ENCODE results near the gene MYO9B. TPM values are rescaled to one million over a fixed set of nuclear protein-coding genes. Genes with fewer than 3 reads are reported as not detected.

The MYO9B gene
- total RNA-seq, 1 experiment from 2014 or later, result 85.4 TPM

GRCh38 chr19:17052439-17052838 is 23.1 kb upstream of the MYO9B start:
- peak; percentile 68 for DNase-seq (ENCODE audit: low spot score)
- no peaks in the 10 kb centered on the region for H3K4me1 ChIP-seq (ENCODE audit: insufficient read depth, low read length, poor library complexity, severe bottlenecking)
- ChIA-PET CTCF (interaction anchor here (1.0 to 1.3 kb wide), 2 partner anchors 273 to 338 kb away, joined by 3 read pairs; no protein-coding TSS in a partner anchor), POLR2A (ENCODE audit: low non-redundant PET) (interaction anchor here (0.6 kb wide), 1 partner anchor 497 kb away, joined by 3 read pairs; no protein-coding TSS in a partner anchor)
- no peaks in the 10 kb centered on the region for H3K9me3 ChIP-seq (ENCODE audit: low read depth, low read length, poor library complexity, severe bottlenecking)
- BruUV-seq (replicated peaks), result no TSS peak
- intact Hi-C loops (cut with micrococcal nuclease; ENCODE audit: unreplicated experiment), result loop anchor here (2.0 kb wide), 1 partner anchor 274 kb away; no protein-coding TSS in a partner anchor
- H3K36me3 ChIP-seq (ENCODE audit: insufficient read depth, low read length, poor library complexity, severe bottlenecking), result peaks cover 51% of the 10 kb centered on the region
- H3K27ac ChIP-seq (ENCODE audit: low read depth, low read length, poor library complexity, severe bottlenecking), result no peak overlapping the region
- no peaks in the 10 kb centered on the region for H3K27me3 ChIP-seq (replicated peaks; ENCODE audit: insufficient read depth, low read depth, low read length, poor library complexity)
- no peak overlapping the region for H3K4me3 ChIP-seq (ENCODE audit: low read depth, low read length, poor library complexity, severe bottlenecking)
- TF ChIP-seq EZH2 (IDR thresholded peaks at IDR 0.05; ENCODE audit: borderline replicate concordance, low read depth, low read length, poor library complexity, severe bottlenecking) (no peak), CTCF (conservative IDR thresholded peaks at IDR 0.05; ENCODE audit: low read depth, low read length) (peak; percentile 61)

- Histone ChIP-seq H3K4me1 (ENCODE audit: insufficient read depth, low read length, poor library complexity, severe bottlenecking) (no peaks in the 10 kb centered on the region), H3K4me3 (ENCODE audit: low read depth, low read length, poor library complexity, severe bottlenecking) (no peak overlapping the region), H3K36me3 (ENCODE audit: insufficient read depth, low read length, poor library complexity, severe bottlenecking) (peaks cover 63% of the 10 kb centered on the region), H3K9me3 (ENCODE audit: low read depth, low read length, poor library complexity, severe bottlenecking) (peaks cover 10% of the 10 kb centered on the region), H3K27ac (ENCODE audit: low read depth, low read length, poor library complexity, severe bottlenecking) (no peak overlapping the region), H3K27me3 (replicated peaks; ENCODE audit: insufficient read depth, low read depth, low read length, poor library complexity) (no peaks in the 10 kb centered on the region)
- no peak for TF ChIP-seq CTCF (conservative IDR thresholded peaks at IDR 0.05; ENCODE audit: low read depth, low read length)
- TF ChIP-seq EZH2 (IDR thresholded peaks at IDR 0.05; ENCODE audit: borderline replicate concordance, low read depth, low read length, poor library complexity, severe bottlenecking), result no peak
- no peak for DNase-seq (ENCODE audit: low spot score)
- ChIA-PET POLR2A (ENCODE audit: low non-redundant PET) (interaction anchor here (0.5 kb wide), 1 partner anchor 173 kb away, joined by 5 read pairs; no protein-coding TSS in a partner anchor), CTCF (no interaction called here)
- no TSS peak for BruUV-seq (replicated peaks)
- intact Hi-C loops (cut with micrococcal nuclease; ENCODE audit: unreplicated experiment), result no loop called here
Observed at GRCh38 chr19:17054746-17055145, 20.8 kb upstream of the MYO9B start.

GRCh38 chr19:17055636-17056035 is 19.9 kb upstream of the MYO9B start:
- H3K4me3 ChIP-seq (ENCODE audit: low read depth, low read length, poor library complexity, severe bottlenecking), result no peak overlapping the region
- POLR2A ChIA-PET (ENCODE audit: low non-redundant PET), result no interaction called here
- DNase-seq (ENCODE audit: low spot score), result no peak
- H3K27me3 ChIP-seq (replicated peaks; ENCODE audit: insufficient read depth, low read depth, low read length, poor library complexity), result no peaks in the 10 kb centered on the region
- CTCF ChIA-PET, result interaction anchor here (0.6 kb wide), 1 partner anchor 132 kb away, joined by 3 read pairs; no protein-coding TSS in a partner anchor
- peaks cover 63% of the 10 kb centered on the region for H3K36me3 ChIP-seq (ENCODE audit: insufficient read depth, low read length, poor library complexity, severe bottlenecking)
- no peak overlapping the region for H3K27ac ChIP-seq (ENCODE audit: low read depth, low read length, poor library complexity, severe bottlenecking)
- no peaks in the 10 kb centered on the region for H3K4me1 ChIP-seq (ENCODE audit: insufficient read depth, low read length, poor library complexity, severe bottlenecking)
- no TSS peak for BruUV-seq (replicated peaks)
- TF ChIP-seq CTCF (conservative IDR thresholded peaks at IDR 0.05; ENCODE audit: low read depth, low read length) (no peak), EZH2 (IDR thresholded peaks at IDR 0.05; ENCODE audit: borderline replicate concordance, low read depth, low read length, poor library complexity, severe bottlenecking) (no peak)
- peaks cover 10% of the 10 kb centered on the region for H3K9me3 ChIP-seq (ENCODE audit: low read depth, low read length, poor library complexity, severe bottlenecking)
- intact Hi-C loops (cut with micrococcal nuclease; ENCODE audit: unreplicated experiment), result no loop called here

Data from A673 (cell line).